VCaP (cell line): ENCODE measurements around the gene C19orf81.
"Not testable (repeated sequence)": the region's sequence is repeated elsewhere in the genome, so short reads cannot be mapped to it uniquely, and the experiment has no call there.

Source experiments
- H3K27ac ChIP-seq: fragments of 450-650 bp; 2 replicates; pipeline ENCODE4 v1.5.1; 2017
- TF ChIP-seq, protein P1 (sequence below): fragments of 450-650 bp; conservative IDR thresholded peaks from 2 replicates; pipeline ENCODE4 v1.5.1; 2017; ENCODE audit warnings: mild to moderate bottlenecking, moderate library complexity

The C19orf81 gene

GRCh38 chr19:50607388-50607787 is 41.9 kb upstream of the C19orf81 start:
- no peak overlapping the region for H3K27ac ChIP-seq
- TF ChIP-seq, protein P1, sequence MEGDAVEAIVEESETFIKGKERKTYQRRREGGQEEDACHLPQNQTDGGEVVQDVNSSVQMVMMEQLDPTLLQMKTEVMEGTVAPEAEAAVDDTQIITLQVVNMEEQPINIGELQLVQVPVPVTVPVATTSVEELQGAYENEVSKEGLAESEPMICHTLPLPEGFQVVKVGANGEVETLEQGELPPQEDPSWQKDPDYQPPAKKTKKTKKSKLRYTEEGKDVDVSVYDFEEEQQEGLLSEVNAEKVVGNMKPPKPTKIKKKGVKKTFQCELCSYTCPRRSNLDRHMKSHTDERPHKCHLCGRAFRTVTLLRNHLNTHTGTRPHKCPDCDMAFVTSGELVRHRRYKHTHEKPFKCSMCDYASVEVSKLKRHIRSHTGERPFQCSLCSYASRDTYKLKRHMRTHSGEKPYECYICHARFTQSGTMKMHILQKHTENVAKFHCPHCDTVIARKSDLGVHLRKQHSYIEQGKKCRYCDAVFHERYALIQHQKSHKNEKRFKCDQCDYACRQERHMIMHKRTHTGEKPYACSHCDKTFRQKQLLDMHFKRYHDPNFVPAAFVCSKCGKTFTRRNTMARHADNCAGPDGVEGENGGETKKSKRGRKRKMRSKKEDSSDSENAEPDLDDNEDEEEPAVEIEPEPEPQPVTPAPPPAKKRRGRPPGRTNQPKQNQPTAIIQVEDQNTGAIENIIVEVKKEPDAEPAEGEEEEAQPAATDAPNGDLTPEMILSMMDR, result no peak

GRCh38 chr19:50607874-50608785 is 41.1 kb upstream of the C19orf81 start:
- TF ChIP-seq, protein P1, result no peak
- H3K27ac ChIP-seq, result no peak overlapping the region

DNA sequence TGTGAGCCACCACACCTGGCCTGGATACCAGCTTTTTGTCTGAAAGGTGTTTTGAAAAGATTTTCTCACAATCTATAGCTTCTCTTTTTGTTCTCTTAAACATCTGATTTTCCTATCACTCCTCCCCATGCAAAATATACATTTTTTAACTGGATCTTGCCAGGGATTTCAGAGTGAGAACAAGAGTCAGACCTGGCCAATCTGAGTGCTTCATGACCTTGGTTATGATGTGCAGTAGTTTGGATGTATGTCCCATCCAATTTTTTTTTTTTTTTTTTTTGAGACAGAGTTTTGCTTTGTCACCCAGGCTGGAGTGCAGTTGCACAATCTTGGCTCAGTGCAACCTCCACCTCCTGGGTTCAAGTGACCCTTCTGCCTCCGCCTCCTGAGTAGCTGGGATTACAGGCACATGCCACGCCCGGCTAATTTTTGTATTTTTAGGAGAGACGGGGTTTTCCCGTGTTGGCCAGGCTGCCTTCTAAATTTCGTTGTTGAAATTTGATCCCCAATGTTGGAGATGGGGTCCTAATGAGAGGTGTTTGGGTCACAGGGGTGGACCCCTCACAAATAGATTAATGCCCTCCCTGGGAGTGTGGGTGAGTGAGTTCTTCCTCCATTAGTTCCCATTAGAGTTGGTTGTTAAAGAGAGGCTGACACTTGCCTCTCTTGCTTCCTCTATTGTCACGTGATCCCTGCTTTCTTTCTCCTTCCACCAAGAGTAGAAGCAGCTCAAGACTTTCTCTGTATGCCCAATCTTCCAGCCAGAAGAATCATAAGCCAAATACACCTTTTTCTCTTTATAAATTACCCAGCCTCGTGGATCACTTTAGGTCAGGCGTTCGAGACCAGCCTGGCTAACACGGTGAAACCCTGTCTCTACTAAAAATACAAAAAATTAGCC is 36.5 kb upstream of the C19orf81 start:
- H3K27ac ChIP-seq, result not testable (repeated sequence)

GRCh38 chr19:50618379-50618778 is 30.9 kb upstream of the C19orf81 start:
- not testable (repeated sequence) for H3K27ac ChIP-seq

- H3K27ac ChIP-seq, result not testable (repeated sequence)
These were observed 30.1 kb upstream of the C19orf81 start for GRCh38 chr19:50619184-50619583.

DNA sequence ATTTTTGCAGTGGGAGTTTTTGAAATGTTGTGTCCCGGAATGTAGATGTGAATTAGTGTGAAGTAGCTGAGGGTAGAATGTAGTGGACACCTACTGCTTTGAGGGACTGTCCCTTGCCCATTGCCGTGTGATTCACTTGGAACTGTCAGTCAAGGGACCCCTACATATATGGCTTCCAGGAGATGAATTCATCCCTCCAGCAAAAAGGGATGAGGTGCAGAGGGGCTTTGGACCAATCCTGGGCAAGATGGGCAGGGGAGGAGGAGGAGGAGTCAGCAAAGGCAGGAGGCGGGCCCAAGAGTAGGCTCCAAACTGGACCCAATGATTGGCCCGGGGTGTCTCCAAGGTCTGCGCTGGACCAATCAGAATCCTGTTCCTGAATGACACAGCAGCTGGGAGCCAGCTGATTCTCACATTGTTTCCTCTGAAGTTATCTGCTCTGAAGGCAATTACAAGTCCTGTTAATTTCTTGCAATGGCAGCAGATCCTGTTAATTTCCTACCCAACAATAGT is 28.8 kb upstream of the C19orf81 start:
- not testable (repeated sequence) for H3K27ac ChIP-seq

DNA sequence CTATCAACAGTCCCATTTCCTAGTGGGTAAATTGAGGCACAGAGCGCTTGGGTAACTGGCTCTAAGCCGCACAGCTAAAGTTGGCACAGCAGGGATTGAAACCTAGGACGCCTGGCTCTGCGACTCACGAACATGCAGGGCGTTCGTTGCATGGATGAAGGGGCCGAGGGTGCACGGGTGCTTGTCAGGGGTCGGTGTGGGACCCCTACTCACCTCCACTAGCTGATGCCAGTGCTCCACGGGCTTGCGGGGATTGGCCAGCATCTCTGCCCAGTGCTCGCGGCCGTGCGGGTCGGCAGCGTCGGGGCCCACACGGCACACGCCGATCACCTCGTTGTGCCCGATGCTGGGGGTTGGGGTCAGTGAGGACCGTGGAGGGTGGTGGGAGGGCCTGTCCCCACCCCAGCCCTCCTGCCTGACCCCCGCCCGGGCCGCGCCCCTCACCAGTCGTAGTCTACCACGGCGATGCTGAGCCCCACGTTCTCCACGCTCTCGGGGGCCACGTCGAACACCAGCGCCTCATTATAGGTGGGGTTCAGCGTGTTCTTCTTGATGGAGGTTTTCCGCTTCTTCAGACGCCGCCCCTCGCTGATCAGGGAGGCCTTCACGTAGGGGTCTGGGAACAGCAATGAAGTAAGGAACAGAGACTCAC is 24.2 kb upstream of the C19orf81 start:
- no peak overlapping the region for H3K27ac ChIP-seq
- TF ChIP-seq, protein P1, result no peak

DNA sequence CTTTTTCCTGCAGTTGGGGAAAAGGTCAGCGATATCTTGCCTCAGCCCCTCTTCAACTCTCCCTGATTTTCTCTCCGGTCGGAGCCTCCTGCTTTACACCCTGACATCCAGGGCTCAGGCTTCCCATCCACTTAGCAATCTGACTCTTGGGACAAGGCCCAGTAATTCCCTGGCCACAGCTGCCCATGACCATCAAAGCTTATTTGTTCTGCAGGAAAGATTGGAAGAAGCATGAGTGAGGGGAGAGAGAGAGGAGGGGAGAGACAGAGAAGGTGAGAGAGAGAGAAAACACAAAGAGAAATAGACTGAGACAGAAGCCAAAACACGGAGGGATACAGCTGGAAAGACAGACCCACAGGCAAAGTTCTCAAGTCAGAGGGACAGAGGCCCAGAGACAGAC is 23.2 kb upstream of the C19orf81 start:
- TF ChIP-seq, protein P1, result no peak
- H3K27ac ChIP-seq, result no peak overlapping the region

GRCh38 chr19:50626795-50627194 is 22.4 kb upstream of the C19orf81 start:
- no peak overlapping the region for H3K27ac ChIP-seq
- TF ChIP-seq, protein P1, result no peak
